ENCODE results near the gene GABRR3.

The GABRR3 gene

GRCh38 chr3:98035208-98035607, at the start of gene GABRR3:
Gene GABRR3 (minus strand): TSS chr3:98035315. CDS start chr3:98034987, 328 bp downstream.
- Histone ChIP-seq H3K4me1 (ENCODE audit: control insufficient read depth, insufficient read depth, low read length) (peaks cover 7% of the 10 kb centered on the region), H3K27me3 (replicated peaks; ENCODE audit: control insufficient read depth, insufficient read depth, low read length) (peaks cover 4% of the 10 kb centered on the region), H3K36me3 (ENCODE audit: control insufficient read depth, insufficient read depth, low read length, severe bottlenecking) (no peaks in the 10 kb centered on the region)

DNA sequence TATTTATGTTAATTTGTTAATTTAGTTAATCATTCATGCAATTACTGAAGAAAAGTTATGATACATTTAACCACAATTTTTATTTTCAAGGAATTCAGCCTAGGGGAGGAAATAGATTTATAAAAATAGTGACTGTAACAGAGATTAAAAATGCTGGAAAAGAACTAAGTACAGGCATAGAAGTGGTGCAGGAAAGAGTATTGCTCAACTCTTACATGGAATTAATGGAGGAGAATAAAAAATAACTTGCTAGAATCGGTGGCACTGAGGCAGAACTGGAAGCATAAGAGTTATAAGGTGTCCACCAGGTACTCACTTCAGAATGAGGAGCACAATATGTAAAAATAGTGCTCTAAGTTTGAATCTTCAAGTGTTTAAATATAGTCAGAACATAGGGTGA, 38.4 kb upstream of the GABRR3 start:
- Histone ChIP-seq H3K36me3 (ENCODE audit: control insufficient read depth, insufficient read depth, low read length, severe bottlenecking) (no peaks in the 10 kb centered on the region), H3K9me3 (ENCODE audit: control insufficient read depth, low read length) (no peaks in the 10 kb centered on the region), H3K4me1 (ENCODE audit: control insufficient read depth, insufficient read depth, low read length) (no peaks in the 10 kb centered on the region), H3K9ac (ENCODE audit: low read length) (no peak overlapping the region), H3K4me3 (ENCODE audit: low read length) (no peak overlapping the region), H3K27me3 (replicated peaks; ENCODE audit: control insufficient read depth, insufficient read depth, low read length) (no peaks in the 10 kb centered on the region)
- no peak for DNase-seq (ENCODE audit: low read depth)

More at GRCh38 chr3:98035208-98035607, at the start of gene GABRR3:
- no peaks in the 10 kb centered on the region for H3K9me3 ChIP-seq (ENCODE audit: control insufficient read depth, low read length)
- DNase-seq (ENCODE audit: low read depth), result no peak
- no peak within 1 kb of the TSS for H3K4me3 ChIP-seq (ENCODE audit: low read length)
- H3K9ac ChIP-seq (ENCODE audit: low read length), result no peak within 1 kb of the TSS

- no peak for DNase-seq (ENCODE audit: low read depth)
- Histone ChIP-seq H3K27me3 (replicated peaks; ENCODE audit: control insufficient read depth, insufficient read depth, low read length) (no peaks in the 10 kb centered on the region), H3K36me3 (ENCODE audit: control insufficient read depth, insufficient read depth, low read length, severe bottlenecking) (no peaks in the 10 kb centered on the region), H3K9me3 (ENCODE audit: control insufficient read depth, low read length) (no peaks in the 10 kb centered on the region), H3K4me1 (ENCODE audit: control insufficient read depth, insufficient read depth, low read length) (no peaks in the 10 kb centered on the region), H3K4me3 (ENCODE audit: low read length) (no peak overlapping the region), H3K9ac (ENCODE audit: low read length) (no peak overlapping the region)
These were observed 35.7 kb upstream of the GABRR3 start for GRCh38 chr3:98070840-98071239.

- Histone ChIP-seq H3K36me3 (ENCODE audit: control insufficient read depth, insufficient read depth, low read length, severe bottlenecking) (no peaks in the 10 kb centered on the region), H3K4me1 (ENCODE audit: control insufficient read depth, insufficient read depth, low read length) (no peaks in the 10 kb centered on the region), H3K4me3 (ENCODE audit: low read length) (no peak overlapping the region), H3K9ac (ENCODE audit: low read length) (no peak overlapping the region), H3K27me3 (replicated peaks; ENCODE audit: control insufficient read depth, insufficient read depth, low read length) (no peaks in the 10 kb centered on the region), H3K9me3 (ENCODE audit: control insufficient read depth, low read length) (no peaks in the 10 kb centered on the region)
- DNase-seq (ENCODE audit: low read depth), result no peak
These were observed 33.7 kb upstream of the GABRR3 start for GRCh38 chr3:98068824-98069223.

DNA sequence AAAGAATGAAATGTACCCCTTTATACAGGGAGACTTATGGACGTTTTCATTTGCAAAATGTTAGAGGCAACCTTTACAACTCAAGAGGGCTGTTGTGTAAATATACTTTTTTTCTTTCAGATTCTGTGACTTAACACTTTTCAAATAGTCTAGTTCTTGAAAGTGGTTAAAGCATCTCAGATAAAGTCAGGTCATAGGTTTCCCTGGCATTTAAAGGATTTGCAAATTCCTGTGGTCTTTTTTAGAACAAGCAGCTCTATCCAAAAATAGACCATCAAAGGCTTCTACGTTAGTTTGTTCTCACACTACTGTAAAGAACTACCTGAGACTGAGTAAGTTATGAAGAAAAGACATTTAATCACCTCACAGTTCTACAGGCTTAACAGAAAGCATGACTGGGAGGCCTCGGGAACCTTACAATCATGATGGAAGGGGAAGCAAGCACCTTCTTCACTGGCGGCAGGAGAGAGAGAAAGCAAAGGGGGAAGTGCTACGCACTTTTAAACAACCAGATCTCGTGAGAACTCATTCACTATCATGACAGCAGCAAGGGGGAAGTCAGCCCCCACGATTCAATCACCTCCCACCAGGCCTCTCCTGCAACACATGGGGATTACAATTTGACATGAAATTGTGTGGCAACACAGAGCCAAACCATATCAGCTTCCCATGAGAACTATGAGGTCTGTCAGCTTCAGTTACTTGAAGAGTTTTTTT, 23.3 kb upstream of the GABRR3 start:
- Histone ChIP-seq H3K4me1 (ENCODE audit: control insufficient read depth, insufficient read depth, low read length) (peaks cover 5% of the 10 kb centered on the region), H3K9ac (ENCODE audit: low read length) (no peak overlapping the region), H3K36me3 (ENCODE audit: control insufficient read depth, insufficient read depth, low read length, severe bottlenecking) (no peaks in the 10 kb centered on the region), H3K27me3 (replicated peaks; ENCODE audit: control insufficient read depth, insufficient read depth, low read length) (no peaks in the 10 kb centered on the region), H3K4me3 (ENCODE audit: low read length) (no peak overlapping the region), H3K9me3 (ENCODE audit: control insufficient read depth, low read length) (peaks cover 3% of the 10 kb centered on the region)
- no peak for DNase-seq (ENCODE audit: low read depth)

GRCh38 chr3:98057631-98058030, 22.5 kb upstream of the GABRR3 start:
- no peaks in the 10 kb centered on the region for H3K36me3 ChIP-seq (ENCODE audit: control insufficient read depth, insufficient read depth, low read length, severe bottlenecking)
- H3K4me1 ChIP-seq (ENCODE audit: control insufficient read depth, insufficient read depth, low read length), result peaks cover 5% of the 10 kb centered on the region
- no peak for DNase-seq (ENCODE audit: low read depth)

GRCh38 chr3:98056035-98056434, 20.9 kb upstream of the GABRR3 start:
- no peaks in the 10 kb centered on the region for H3K36me3 ChIP-seq (ENCODE audit: control insufficient read depth, insufficient read depth, low read length, severe bottlenecking)
- no peaks in the 10 kb centered on the region for H3K27me3 ChIP-seq (replicated peaks; ENCODE audit: control insufficient read depth, insufficient read depth, low read length)
- peaks cover 3% of the 10 kb centered on the region for H3K9me3 ChIP-seq (ENCODE audit: control insufficient read depth, low read length)
- no peak overlapping the region for H3K9ac ChIP-seq (ENCODE audit: low read length)
- H3K4me1 ChIP-seq (ENCODE audit: control insufficient read depth, insufficient read depth, low read length), result peaks cover 5% of the 10 kb centered on the region
- DNase-seq (ENCODE audit: low read depth), result no peak
- H3K4me3 ChIP-seq (ENCODE audit: low read length), result no peak overlapping the region

More at GRCh38 chr3:98057631-98058030, 22.5 kb upstream of the GABRR3 start:
- Histone ChIP-seq H3K4me3 (ENCODE audit: low read length) (no peak overlapping the region), H3K9ac (ENCODE audit: low read length) (no peak overlapping the region), H3K27me3 (replicated peaks; ENCODE audit: control insufficient read depth, insufficient read depth, low read length) (no peaks in the 10 kb centered on the region), H3K9me3 (ENCODE audit: control insufficient read depth, low read length) (peaks cover 3% of the 10 kb centered on the region)

GRCh38 chr3:98049271-98049670, 14.2 kb upstream of the GABRR3 start:
- Histone ChIP-seq H3K36me3 (ENCODE audit: control insufficient read depth, insufficient read depth, low read length, severe bottlenecking) (no peaks in the 10 kb centered on the region), H3K9ac (ENCODE audit: low read length) (no peak overlapping the region), H3K9me3 (ENCODE audit: control insufficient read depth, low read length) (no peaks in the 10 kb centered on the region), H3K27me3 (replicated peaks; ENCODE audit: control insufficient read depth, insufficient read depth, low read length) (peaks cover 11% of the 10 kb centered on the region), H3K4me1 (ENCODE audit: control insufficient read depth, insufficient read depth, low read length) (no peaks in the 10 kb centered on the region), H3K4me3 (ENCODE audit: low read length) (no peak overlapping the region)
- DNase-seq (ENCODE audit: low read depth), result no peak

DNA sequence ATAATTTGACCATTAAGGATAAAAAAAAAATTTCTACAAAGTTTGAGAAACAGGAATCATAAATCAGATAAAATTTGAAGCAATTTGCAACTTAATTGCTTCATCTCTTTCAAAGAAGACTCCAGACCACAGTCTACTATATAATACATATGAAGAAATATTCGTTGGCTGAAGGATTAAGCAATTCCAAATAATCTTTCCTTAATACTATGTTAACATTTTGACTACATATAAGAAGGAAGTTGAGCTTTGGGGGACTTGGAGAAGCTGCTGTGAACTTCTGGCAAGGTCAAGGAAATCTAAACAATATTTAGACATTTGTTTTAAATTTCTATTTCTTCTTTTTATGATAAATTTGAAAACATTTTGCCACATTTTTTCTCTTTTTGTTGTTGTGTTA, 13.5 kb upstream of the GABRR3 start:
- DNase-seq (ENCODE audit: low read depth), result no peak
- Histone ChIP-seq H3K4me1 (ENCODE audit: control insufficient read depth, insufficient read depth, low read length) (no peaks in the 10 kb centered on the region), H3K4me3 (ENCODE audit: low read length) (no peak overlapping the region), H3K36me3 (ENCODE audit: control insufficient read depth, insufficient read depth, low read length, severe bottlenecking) (no peaks in the 10 kb centered on the region), H3K9ac (ENCODE audit: low read length) (no peak overlapping the region), H3K27me3 (replicated peaks; ENCODE audit: control insufficient read depth, insufficient read depth, low read length) (peaks cover 11% of the 10 kb centered on the region), H3K9me3 (ENCODE audit: control insufficient read depth, low read length) (no peaks in the 10 kb centered on the region)

DNA sequence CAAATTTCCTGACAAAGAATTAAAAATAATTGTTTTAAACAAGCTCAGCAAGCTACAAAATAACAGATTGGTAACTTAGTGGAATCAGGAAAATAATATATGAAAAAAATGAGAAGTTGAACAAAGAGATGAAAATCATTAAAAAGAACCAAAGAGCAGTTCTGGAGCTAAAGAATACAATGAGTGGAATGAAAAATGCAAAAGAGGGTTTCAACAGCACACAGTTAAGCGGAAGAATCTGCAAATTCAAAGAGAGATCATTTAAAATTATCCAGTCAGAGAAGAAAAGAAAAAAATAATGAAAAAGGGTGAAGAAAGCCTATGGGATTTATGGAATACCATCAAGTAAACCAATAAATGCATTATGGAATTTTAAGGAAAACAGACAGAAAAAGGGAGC, 6.2 kb upstream of the GABRR3 start:
- no peak overlapping the region for H3K9ac ChIP-seq (ENCODE audit: low read length)
- H3K4me1 ChIP-seq (ENCODE audit: control insufficient read depth, insufficient read depth, low read length), result peaks cover 7% of the 10 kb centered on the region
- no peaks in the 10 kb centered on the region for H3K36me3 ChIP-seq (ENCODE audit: control insufficient read depth, insufficient read depth, low read length, severe bottlenecking)
- DNase-seq (ENCODE audit: low read depth), result no peak
- H3K4me3 ChIP-seq (ENCODE audit: low read length), result no peak overlapping the region
- H3K9me3 ChIP-seq (ENCODE audit: control insufficient read depth, low read length), result peaks cover 5% of the 10 kb centered on the region
- H3K27me3 ChIP-seq (replicated peaks; ENCODE audit: control insufficient read depth, insufficient read depth, low read length), result no peaks in the 10 kb centered on the region

- H3K9ac ChIP-seq (ENCODE audit: low read length), result no peak overlapping the region
- peak; percentile 89 for DNase-seq (ENCODE audit: low read depth)
- no peaks in the 10 kb centered on the region for H3K36me3 ChIP-seq (ENCODE audit: control insufficient read depth, insufficient read depth, low read length, severe bottlenecking)
- H3K4me3 ChIP-seq (ENCODE audit: low read length), result peak overlapping the region; percentile 78
- peaks cover 5% of the 10 kb centered on the region for H3K9me3 ChIP-seq (ENCODE audit: control insufficient read depth, low read length)
- no peaks in the 10 kb centered on the region for H3K27me3 ChIP-seq (replicated peaks; ENCODE audit: control insufficient read depth, insufficient read depth, low read length)
- peaks cover 7% of the 10 kb centered on the region for H3K4me1 ChIP-seq (ENCODE audit: control insufficient read depth, insufficient read depth, low read length)
These were observed 4.4 kb upstream of the GABRR3 start for GRCh38 chr3:98039322-98040024.

All from adipocyte (in vitro differentiated cells).